Thyroid gland (tissue), 4 donors: ENCODE results near the gene NOTCH2.
"Not testable (repeated sequence)": the region's sequence is repeated elsewhere in the genome, so short reads cannot be mapped to it uniquely, and the experiment has no call there.

Source experiments
- CTCF ChIP-seq, 6 experiments: fragments of 200-600 bp in 3 of 6; fragments of 450-650 bp in 3 of 6; sonication (generic) in 3 of 6; IDR thresholded peaks; one replicate each; pipeline ENCODE4 v1.5.1; 2016 to 2019; ENCODE audit warnings: antibody characterized with exemption in 6 of 6, mild to moderate bottlenecking in 2 of 6, inconsistent platforms in 1 of 6, moderate library complexity in 1 of 6
- POLR2A ChIP-seq, 2 donors: fragments of 450-650 bp; IDR thresholded peaks; one replicate each; pipeline ENCODE4 v1.6.1; 2017; ENCODE audit warnings: antibody characterized with exemption in 2 of 2, mild to moderate bottlenecking in 2 of 2, moderate library complexity in 1 of 2

- TF ChIP-seq CTCF, POLR2A (IDR thresholded peaks at IDR 0.05): not testable (repeated sequence)
Observed at GRCh38 chr1:120100590-120100989, 31.1 kb upstream of the NOTCH2 start.
